HepG2 (cell line): Measurements from ENCODE around the gene PAQR7. TPM values are rescaled to one million over a fixed set of nuclear protein-coding genes. Genes with fewer than 3 reads are reported as not detected.

ENCODE experiments used
- HDAC2 ChIP-seq: sonication (generic); formaldehyde crosslinking; IDR thresholded peaks from 2 replicates; pipeline ENCODE4 v1.4.0; 2020; ENCODE audit warnings: missing genetic modification reagents
- KAT2B ChIP-seq: fragments of 150-350 bp; IDR thresholded peaks from 2 replicates; pipeline ENCODE4 v1.6.1; 2014; ENCODE audit warnings: low read depth, low read length, borderline replicate concordance
- ONECUT2 ChIP-seq: sonication (generic); formaldehyde crosslinking; IDR thresholded peaks from 2 replicates; pipeline ENCODE4 v1.4.0; 2020; ENCODE audit warnings: missing genetic modification reagents
- PHF5A ChIP-seq: IDR thresholded peaks from one replicate; pipeline ENCODE4 v1.6.1; 2018; ENCODE audit warnings: low read depth, missing genetic modification reagents; ENCODE audit not compliant: unreplicated experiment
- RXRB ChIP-seq: IDR thresholded peaks from 2 replicates; pipeline ENCODE4 v1.6.1; 2016; ENCODE audit warnings: borderline replicate concordance, missing genetic modification reagents, missing compliant biosample characterization
- SMARCC2 ChIP-seq: fragments of 450-650 bp; IDR thresholded peaks from 2 replicates; pipeline ENCODE4 v1.6.1; 2017; ENCODE audit warnings: antibody characterized with exemption, mild to moderate bottlenecking
- U2AF1 ChIP-seq: fragments of 200-400 bp; formaldehyde crosslinking; optimal IDR thresholded peaks from 2 replicates; pipeline ENCODE3; 2017; ENCODE audit warnings: mild to moderate bottlenecking, low read depth, low read length
- ZBTB20 ChIP-seq: sonication (generic); formaldehyde crosslinking; IDR thresholded peaks from 2 replicates; pipeline ENCODE4 v1.8.1; 2023; ENCODE audit warnings: missing genetic modification reagents, low read depth, mild to moderate bottlenecking, borderline replicate concordance
- ZNF160 ChIP-seq: sonication (generic); formaldehyde crosslinking; IDR thresholded peaks from 2 replicates; pipeline ENCODE4 v1.8.0; 2022; ENCODE audit warnings: mild to moderate bottlenecking, inconsistent platforms, missing genetic modification reagents
- ZNF382 ChIP-seq: sonication (generic); formaldehyde crosslinking; IDR thresholded peaks from 2 replicates; pipeline ENCODE4 v1.5.0; 2020; ENCODE audit warnings: missing genetic modification reagents, mild to moderate bottlenecking, borderline replicate concordance
- polyA plus RNA-seq, 8 experiments: library from polyadenylated mRNA; depleted of rRNA in 3 of 8; stranded (reverse) in 7 of 8; unstranded in 1 of 8; fragments of >200 nt; fragmentation: Illumina TruSeq in 4 of 8; extraction: Trizol in 4 of 8; gene quantifications; 2 replicates each; pipeline versions ENCODE4 v1.2.1 to v1.2.3, GENCODE V29; 2011 to 2016; ENCODE audit warnings: low read depth in 4 of 8, missing spikeins in 1 of 8, mixed read lengths in 1 of 8; ENCODE audit not compliant: insufficient read depth in 1 of 8
- total RNA-seq, 5 experiments: library from RNA; depleted of rRNA; stranded (reverse); fragments of >200 nt; fragmentation: Illumina TruSeq; extraction: Trizol; gene quantifications; 2 replicates each; pipeline ENCODE4 v1.2.3, GENCODE V29; 2016; ENCODE audit warnings: low read depth in 1 of 5
- TF ChIP-seq, protein P1 (sequence below): sonication (generic); formaldehyde crosslinking; IDR thresholded peaks from 2 replicates; pipeline ENCODE4 v1.4.0; 2020; ENCODE audit warnings: missing genetic modification reagents, borderline replicate concordance
- TF ChIP-seq, protein P2 (sequence below): sonication (generic); formaldehyde crosslinking; IDR thresholded peaks from 2 replicates; pipeline ENCODE4 v1.4.0; 2020; ENCODE audit warnings: missing genetic modification reagents
- TF ChIP-seq, protein P3 (sequence below): IDR thresholded peaks from 2 replicates; pipeline ENCODE4 v1.6.1; 2016; ENCODE audit warnings: missing compliant biosample characterization, missing genetic modification reagents, borderline replicate concordance
- TF ChIP-seq, protein P4 (sequence below): sonication (generic); formaldehyde crosslinking; IDR thresholded peaks from 2 replicates; pipeline ENCODE4 v1.5.1; 2020; ENCODE audit warnings: mild to moderate bottlenecking, missing genetic modification reagents, moderate library complexity

Gene PAQR7
- total and polyA plus RNA-seq, 2 of the 13 experiments (the other 11 are each of a cell fraction or from before 2014, with no cell fraction given), result 13.2 to 16.6 TPM

DNA sequence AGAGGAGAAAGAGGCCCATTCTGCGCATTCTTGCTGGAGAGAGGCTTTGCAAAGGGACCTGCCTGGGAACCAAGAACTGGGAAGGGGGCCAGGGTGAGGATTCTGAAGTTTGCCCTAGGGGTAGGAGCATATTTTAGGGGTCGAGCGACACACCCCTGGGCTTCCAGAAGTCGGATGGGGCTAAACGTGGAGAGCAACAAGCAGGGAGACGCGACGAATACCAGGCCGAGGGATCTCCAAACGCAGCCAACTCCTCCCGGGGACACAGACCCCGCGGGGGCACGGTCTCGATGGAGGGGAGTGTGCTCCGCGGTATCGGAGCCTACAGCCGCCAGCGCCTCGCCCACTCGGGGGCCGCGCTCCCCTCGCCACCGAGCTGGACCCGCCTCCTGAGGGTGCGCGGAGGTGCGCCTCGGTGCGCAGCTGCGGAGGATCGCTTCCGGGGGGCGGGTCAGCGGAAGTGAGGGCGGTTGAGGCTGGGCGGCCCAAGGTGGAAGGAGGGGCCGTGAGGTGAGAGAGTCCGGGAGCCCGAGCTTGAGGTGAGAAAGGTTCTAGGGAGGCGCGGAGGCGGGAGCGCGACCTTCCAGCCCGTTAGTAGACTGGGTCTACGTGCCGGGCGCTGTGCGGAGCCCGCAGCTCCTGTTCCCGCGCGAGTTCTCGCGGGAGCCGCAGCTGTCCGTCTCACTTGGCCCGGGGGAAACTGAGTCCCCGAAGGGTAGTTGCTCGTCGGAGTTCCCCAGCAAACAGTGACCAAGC lies 55.8 kb downstream of the PAQR7 start, which contains the start of gene MTFR1L (continued):
- TF ChIP-seq, protein P1, sequence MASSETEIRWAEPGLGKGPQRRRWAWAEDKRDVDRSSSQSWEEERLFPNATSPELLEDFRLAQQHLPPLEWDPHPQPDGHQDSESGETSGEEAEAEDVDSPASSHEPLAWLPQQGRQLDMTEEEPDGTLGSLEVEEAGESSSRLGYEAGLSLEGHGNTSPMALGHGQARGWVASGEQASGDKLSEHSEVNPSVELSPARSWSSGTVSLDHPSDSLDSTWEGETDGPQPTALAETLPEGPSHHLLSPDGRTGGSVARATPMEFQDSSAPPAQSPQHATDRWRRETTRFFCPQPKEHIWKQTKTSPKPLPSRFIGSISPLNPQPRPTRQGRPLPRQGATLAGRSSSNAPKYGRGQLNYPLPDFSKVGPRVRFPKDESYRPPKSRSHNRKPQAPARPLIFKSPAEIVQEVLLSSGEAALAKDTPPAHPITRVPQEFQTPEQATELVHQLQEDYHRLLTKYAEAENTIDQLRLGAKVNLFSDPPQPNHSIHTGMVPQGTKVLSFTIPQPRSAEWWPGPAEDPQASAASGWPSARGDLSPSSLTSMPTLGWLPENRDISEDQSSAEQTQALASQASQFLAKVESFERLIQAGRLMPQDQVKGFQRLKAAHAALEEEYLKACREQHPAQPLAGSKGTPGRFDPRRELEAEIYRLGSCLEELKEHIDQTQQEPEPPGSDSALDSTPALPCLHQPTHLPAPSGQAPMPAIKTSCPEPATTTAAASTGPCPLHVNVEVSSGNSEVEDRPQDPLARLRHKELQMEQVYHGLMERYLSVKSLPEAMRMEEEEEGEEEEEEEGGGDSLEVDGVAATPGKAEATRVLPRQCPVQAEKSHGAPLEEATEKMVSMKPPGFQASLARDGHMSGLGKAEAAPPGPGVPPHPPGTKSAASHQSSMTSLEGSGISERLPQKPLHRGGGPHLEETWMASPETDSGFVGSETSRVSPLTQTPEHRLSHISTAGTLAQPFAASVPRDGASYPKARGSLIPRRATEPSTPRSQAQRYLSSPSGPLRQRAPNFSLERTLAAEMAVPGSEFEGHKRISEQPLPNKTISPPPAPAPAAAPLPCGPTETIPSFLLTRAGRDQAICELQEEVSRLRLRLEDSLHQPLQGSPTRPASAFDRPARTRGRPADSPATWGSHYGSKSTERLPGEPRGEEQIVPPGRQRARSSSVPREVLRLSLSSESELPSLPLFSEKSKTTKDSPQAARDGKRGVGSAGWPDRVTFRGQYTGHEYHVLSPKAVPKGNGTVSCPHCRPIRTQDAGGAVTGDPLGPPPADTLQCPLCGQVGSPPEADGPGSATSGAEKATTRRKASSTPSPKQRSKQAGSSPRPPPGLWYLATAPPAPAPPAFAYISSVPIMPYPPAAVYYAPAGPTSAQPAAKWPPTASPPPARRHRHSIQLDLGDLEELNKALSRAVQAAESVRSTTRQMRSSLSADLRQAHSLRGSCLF, result no peak
- TF ChIP-seq ONECUT2 (CRISPR knock-in tag) (no peak), SMARCC2 (no peak), RXRB (CRISPR knock-in tag) (peak; percentile 61; the same call in 1 of the 2 replicates), HDAC2 (CRISPR knock-in tag) (peak; percentile 75; the same call in 1 of the 2 replicates), ZBTB20 (CRISPR knock-in tag) (no peak), KAT2B (no peak), U2AF1 (no peak), ZNF160 (CRISPR knock-in tag) (peak; percentile 46; the same call in 1 of the 2 replicates), PHF5A (no peak), ZNF382 (CRISPR knock-in tag) (no peak)
- TF ChIP-seq, protein P2, sequence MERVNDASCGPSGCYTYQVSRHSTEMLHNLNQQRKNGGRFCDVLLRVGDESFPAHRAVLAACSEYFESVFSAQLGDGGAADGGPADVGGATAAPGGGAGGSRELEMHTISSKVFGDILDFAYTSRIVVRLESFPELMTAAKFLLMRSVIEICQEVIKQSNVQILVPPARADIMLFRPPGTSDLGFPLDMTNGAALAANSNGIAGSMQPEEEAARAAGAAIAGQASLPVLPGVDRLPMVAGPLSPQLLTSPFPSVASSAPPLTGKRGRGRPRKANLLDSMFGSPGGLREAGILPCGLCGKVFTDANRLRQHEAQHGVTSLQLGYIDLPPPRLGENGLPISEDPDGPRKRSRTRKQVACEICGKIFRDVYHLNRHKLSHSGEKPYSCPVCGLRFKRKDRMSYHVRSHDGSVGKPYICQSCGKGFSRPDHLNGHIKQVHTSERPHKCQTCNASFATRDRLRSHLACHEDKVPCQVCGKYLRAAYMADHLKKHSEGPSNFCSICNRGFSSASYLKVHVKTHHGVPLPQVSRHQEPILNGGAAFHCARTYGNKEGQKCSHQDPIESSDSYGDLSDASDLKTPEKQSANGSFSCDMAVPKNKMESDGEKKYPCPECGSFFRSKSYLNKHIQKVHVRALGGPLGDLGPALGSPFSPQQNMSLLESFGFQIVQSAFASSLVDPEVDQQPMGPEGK (CRISPR knock-in tag), result peak; percentile 90
- TF ChIP-seq, protein P3, sequence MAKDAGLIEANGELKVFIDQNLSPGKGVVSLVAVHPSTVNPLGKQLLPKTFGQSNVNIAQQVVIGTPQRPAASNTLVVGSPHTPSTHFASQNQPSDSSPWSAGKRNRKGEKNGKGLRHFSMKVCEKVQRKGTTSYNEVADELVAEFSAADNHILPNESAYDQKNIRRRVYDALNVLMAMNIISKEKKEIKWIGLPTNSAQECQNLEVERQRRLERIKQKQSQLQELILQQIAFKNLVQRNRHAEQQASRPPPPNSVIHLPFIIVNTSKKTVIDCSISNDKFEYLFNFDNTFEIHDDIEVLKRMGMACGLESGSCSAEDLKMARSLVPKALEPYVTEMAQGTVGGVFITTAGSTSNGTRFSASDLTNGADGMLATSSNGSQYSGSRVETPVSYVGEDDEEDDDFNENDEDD, result 0 out of 2 replicates have a peak, but pooled peaks have one; percentile 50
- TF ChIP-seq, protein P4, sequence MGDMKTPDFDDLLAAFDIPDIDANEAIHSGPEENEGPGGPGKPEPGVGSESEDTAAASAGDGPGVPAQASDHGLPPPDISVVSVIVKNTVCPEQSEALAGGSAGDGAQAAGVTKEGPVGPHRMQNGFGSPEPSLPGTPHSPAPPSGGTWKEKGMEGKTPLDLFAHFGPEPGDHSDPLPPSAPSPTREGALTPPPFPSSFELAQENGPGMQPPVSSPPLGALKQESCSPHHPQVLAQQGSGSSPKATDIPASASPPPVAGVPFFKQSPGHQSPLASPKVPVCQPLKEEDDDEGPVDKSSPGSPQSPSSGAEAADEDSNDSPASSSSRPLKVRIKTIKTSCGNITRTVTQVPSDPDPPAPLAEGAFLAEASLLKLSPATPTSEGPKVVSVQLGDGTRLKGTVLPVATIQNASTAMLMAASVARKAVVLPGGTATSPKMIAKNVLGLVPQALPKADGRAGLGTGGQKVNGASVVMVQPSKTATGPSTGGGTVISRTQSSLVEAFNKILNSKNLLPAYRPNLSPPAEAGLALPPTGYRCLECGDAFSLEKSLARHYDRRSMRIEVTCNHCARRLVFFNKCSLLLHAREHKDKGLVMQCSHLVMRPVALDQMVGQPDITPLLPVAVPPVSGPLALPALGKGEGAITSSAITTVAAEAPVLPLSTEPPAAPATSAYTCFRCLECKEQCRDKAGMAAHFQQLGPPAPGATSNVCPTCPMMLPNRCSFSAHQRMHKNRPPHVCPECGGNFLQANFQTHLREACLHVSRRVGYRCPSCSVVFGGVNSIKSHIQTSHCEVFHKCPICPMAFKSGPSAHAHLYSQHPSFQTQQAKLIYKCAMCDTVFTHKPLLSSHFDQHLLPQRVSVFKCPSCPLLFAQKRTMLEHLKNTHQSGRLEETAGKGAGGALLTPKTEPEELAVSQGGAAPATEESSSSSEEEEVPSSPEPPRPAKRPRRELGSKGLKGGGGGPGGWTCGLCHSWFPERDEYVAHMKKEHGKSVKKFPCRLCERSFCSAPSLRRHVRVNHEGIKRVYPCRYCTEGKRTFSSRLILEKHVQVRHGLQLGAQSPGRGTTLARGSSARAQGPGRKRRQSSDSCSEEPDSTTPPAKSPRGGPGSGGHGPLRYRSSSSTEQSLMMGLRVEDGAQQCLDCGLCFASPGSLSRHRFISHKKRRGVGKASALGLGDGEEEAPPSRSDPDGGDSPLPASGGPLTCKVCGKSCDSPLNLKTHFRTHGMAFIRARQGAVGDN (CRISPR knock-in tag), result peak; percentile 82; the same call in 1 of the 2 replicates
